COLO829 (cell line): ENCODE results near the gene DCPS.
"Not testable (repeated sequence)": the region's sequence is repeated elsewhere in the genome, so short reads cannot be mapped to it uniquely, and the experiment has no call there.

Experiments used
- DNase-seq: peaks from one replicate; pipeline ENCODE4 v3.0.0; 2012; ENCODE audit warnings: low spot score

The DCPS gene

DNA sequence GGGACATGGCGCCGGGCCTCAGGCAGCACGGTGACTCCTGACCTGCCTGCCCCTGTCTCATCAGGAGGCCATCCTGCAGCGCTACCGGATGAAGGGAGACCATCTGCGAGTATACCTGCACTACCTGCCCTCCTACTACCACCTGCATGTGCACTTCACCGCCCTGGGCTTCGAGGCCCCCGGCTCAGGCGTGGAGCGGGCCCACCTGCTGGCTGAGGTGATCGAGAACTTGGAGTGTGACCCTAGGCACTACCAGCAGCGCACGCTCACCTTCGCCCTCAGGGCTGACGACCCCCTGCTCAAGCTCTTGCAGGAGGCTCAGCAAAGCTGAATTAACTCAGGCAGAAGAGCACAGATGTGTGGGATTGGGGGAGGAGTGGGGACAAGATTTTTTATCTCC, 41.4 kb downstream of the DCPS start:
- no peak for DNase-seq

DNA sequence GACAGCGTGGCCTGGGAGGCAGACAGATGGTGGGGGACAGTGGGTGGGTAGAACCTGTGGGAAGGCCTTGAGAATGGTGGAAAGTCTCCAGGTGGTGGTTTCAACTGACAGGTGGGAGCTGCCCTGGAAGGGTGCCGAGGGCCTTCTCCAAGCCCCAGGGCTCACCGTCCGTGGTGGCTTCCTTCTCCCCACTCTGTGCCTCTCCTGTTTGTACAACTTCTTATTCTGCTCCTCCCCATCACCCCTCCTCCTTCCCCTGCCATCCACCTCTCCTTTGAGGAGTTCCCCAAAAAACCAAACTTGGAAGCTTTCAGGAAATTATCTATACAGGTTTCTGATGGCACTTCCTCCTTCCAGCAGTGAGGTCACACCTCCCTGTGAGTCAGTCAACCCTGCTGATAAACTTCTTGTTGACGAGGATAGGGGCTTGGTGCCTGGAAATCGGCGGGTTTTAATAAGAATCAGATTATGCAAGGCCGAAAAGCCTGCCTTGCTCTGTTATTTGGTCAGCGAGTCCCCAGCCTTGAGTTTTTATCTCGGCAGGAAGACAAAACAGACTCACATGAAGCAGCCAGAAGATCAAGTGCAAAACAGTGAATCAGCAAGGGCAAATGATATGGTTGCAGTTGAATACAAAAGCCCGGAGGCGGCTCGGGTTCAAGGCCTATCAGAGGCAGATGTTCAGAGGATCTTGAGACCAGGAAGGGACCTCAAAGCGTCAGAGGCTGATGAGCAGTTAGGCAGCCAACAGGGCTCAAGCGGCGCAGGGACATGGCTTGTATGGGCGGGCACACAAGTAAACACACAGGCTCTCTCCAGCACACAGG, 42.1 kb downstream of the DCPS start:
- DNase-seq, result no peak

DNA sequence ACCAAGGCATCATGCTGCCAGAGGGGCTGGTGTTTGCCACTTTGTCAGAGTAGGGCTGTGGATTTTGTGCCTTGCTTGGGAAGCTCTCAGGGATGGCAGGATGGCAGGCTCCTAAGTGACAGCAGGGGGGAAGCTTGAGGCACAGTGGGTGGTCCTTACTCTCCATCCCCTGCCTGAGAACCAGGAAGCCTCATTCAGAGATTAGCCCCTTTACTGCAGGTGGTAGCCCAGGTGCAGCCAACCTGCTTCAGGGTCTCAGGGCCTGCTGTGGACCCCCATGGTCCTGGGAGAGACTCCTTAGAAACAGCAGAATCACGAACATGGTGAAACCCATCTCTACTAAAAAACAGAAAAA, 42.7 kb downstream of the DCPS start:
- no peak for DNase-seq

DNA sequence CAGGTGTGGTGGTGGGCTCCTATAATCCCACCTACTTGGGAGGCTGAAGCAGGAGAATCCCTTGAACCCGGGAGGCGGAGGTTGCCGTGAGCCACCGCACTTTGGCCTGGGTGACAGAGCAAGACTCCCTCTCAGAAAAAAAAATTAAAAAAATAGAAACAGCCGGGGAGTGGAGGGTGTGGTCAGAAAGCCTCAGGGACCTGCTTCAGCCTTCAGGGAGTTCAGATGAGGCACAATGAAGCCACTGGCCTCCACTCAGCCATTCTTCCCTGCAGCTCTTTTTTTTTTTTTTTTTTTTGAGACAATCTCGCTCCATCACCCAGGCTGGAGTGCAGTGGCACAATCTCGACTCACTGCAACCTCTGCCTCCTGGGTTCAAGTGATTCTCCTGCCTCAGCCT, 43.1 kb downstream of the DCPS start:
- not testable (repeated sequence) for DNase-seq

DNA sequence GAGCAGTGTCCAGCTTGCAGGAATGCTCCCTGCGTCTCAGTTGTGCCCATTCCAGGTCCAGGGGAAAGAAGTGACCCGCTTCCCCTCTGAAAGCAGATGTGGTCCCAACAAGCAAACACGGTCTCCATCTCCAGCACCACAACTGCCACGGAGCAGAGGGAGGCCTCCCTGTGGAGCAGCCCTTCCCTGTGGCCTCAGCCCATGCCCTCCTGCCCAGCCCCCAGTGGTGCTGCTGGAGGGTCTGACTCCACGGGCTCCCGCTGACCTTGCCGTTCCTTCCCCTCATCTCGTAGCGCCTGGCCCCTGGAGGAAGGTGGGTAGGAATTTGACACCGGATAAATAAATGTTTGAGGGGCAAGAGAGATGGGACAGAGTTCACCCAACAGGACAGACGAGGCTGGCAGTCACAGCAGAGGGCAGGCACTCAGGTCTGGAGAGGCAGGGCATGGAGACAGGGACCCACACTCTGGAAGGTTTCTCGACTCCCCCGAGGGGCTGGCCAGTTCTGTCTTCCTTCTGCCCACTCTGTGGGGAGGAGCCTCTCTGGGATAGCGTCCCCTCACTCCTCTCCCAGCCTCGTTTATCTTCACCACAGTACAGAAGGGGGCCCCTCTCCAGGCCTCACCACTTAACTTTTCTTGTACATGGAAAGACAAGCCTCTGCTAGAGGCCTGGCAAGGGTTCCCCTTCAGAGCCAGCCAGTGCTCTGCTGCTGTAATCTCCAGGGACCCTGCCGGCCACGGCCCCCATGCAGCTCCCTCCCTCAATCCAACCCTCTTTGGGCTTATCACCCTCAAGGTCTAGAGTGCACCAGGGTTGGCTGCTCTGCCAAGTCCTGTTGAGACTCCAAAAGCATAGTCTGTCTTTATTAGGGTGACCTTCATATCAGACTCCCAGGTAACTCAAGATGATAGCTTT, 44.1 kb downstream of the DCPS start:
- DNase-seq, result no peak

DNA sequence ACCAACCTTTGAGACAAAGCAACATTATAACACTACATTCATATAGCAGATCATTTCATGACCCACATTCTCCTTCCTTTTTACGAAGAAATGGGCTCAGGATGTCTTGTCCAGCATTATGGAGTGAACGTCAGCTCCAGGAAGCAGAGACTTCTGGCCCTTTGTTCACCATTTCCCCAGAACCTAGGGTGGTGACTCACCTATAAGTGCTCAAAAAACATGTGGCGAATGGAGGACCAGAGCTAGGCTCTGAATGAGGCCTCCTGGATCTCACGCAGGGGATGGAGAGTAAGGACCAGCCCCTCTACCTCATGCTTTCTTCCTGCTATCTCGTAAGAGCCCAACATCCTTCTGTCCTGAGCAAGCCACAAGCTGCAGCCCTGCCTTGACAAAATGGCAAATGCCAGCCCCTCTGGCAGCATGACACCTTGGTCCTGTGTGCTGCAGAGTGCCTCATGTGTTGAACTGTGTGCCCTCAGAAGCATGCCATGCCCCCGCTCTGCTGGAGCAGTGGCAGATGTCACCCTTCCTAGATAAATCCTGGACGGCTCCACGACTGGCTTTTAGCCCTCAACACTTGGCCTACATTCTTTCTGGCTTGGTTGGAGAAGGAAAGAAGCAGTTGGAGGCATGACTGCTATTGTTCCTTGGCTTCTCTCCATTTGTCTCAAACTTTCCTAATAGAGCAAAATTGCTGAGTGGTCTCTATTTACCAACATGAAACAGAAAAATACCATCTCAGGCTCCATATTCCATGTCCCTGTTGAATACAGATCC, 45.1 kb downstream of the DCPS start:
- no peak for DNase-seq

DNA sequence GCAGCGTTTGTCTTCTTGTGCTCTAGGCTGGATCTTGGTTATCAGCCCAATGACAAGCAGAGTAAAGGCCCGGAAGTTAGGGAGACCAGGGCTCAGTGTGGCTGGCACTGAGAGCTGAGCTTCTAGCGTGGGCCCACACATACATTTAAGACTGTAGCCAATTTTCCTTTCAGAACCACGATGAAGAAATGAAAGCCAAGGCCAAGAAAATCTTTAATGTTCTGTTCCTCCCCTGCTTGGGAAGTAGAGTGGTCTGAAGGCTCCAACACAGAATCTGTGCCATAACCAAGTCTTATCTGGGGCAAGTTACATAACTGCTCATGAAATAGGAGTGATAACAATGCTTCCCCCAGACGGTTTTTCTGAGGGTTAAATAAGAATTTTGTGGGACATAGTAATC, 47.0 kb downstream of the DCPS start:
- DNase-seq, result no peak

DNA sequence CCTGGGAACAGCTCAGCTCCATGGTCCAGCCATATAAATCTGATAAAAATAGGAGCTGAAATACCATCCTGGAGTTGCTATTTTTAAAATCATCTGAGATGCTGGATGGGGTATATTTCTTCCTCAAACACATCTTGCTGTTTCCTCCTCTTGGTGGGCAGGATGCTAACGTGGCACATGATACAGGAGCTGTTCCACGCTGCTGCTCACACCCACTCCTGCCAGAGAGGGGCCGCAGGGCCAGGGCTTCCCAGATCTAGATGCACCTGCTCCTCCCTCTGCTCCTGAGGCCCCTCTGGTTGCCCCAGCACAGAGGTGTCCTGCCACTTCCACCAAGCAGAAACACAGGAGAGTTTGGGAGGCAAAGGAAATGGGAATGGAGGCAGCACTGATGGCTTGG, 48.3 kb downstream of the DCPS start:
- DNase-seq, result no peak

DNA sequence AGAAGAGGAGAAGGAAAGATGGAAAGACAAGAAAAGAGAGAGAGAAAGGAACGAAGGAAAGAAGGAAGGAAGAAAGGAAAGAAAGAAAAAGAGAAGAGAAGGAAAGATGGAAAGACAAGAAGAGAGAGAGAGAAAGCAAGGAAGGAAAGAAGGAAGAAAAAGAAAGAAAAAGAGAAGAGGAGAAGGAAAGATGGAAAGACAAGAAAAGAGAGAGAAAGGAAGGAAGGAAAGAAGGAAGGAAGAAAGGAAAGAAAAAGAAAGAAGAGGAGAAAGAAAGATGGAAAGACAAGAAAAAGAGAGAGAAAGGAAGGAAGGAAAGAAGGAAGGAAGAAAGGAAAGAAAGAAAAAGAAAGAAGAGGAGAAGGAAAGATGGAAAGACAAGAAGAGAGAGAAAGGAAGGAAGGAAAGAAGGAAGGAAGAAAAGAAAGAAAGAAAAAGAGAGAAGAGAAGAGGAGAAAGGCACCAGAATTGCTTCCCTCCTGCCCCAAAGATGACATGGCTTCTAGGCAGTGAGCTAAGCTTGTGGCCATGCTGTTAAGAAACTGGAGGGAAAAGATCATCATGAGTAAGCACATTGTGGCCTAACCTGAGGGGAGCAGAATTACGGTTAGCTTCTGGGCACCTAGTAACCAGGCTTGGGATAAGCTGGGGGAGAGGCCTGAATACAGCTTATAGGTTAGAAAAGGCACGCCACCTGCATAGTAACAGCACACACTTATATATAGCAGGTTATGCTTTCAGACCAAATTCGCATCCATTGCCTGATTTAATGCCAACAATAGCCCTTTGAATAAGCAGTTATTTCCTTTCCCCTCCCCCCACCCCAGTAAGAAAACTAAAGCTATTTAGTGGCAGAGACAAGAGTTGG, 49.3 kb downstream of the DCPS start:
- no peak for DNase-seq

DNA sequence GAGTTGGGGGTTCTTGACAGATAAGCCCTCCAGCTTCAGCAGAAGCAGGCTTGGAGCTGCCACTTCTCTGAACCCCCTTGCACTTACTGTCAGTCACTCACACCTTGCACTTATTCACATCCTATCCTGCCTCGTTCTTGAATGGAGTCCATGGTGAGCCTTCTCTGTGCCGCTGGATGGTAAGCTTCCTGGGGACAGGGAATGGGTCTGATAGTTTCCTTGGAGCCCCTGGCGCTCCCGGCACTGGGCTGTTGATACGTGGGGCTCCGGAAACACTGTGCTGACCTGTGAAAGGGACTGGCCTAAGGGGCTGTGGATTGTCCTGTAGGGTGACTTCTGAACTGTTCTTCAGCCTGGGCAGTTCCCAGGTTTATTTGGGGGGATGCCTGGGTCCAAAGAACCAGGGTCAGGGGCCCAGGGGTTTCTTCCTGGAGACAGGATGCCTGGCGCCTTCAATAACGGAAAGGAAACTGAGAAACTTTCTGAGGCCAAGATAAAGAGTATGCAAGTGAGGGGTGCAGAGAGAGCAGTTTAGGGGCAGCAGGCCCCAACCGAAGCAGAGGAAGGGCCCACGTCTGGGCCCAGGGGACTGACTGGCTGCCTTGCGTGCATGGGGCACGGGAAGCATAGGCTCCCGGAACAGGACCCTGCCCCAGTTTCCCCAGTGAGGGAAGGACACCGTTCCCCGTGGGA, 50.9 kb downstream of the DCPS start:
- no peak for DNase-seq

DNA sequence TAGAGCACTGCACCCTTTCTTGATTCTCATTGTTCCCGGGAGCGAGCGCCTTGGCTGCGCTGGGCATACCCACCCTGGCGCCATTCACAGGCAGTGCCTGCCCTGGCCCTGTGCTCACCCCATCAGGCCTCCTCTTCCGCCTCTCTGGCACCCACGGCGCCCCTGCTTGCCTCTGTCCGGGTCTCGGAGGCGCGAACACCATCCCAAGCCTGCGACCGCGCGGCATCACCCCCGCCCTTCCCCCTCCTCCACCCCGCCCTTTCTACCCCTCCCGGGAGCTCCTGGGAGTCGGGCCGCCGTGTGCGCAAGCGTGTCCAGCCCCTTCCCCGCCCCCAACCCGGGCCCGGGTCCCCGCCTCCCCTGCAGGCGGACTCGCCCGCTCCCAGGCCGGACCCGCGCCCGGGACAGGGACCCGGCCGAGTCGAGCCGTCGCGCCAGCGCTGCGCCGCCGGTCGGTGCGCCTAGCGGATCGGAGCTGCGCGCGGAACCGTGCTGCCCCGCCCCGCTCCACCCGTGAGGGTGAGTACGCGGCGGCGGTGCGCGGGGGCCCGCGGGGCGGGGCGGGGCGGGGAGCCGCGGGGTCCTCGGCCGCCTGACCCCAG, 51.6 kb downstream of the DCPS start, which contains the start of gene ST3GAL4:
Gene ST3GAL4, plus strand, starts transcription at position 363 of the 602 bp plus-strand sequence. CDS start 50,470 bp downstream, outside the sequence.
- DNase-seq, result peak; percentile 85

DNA sequence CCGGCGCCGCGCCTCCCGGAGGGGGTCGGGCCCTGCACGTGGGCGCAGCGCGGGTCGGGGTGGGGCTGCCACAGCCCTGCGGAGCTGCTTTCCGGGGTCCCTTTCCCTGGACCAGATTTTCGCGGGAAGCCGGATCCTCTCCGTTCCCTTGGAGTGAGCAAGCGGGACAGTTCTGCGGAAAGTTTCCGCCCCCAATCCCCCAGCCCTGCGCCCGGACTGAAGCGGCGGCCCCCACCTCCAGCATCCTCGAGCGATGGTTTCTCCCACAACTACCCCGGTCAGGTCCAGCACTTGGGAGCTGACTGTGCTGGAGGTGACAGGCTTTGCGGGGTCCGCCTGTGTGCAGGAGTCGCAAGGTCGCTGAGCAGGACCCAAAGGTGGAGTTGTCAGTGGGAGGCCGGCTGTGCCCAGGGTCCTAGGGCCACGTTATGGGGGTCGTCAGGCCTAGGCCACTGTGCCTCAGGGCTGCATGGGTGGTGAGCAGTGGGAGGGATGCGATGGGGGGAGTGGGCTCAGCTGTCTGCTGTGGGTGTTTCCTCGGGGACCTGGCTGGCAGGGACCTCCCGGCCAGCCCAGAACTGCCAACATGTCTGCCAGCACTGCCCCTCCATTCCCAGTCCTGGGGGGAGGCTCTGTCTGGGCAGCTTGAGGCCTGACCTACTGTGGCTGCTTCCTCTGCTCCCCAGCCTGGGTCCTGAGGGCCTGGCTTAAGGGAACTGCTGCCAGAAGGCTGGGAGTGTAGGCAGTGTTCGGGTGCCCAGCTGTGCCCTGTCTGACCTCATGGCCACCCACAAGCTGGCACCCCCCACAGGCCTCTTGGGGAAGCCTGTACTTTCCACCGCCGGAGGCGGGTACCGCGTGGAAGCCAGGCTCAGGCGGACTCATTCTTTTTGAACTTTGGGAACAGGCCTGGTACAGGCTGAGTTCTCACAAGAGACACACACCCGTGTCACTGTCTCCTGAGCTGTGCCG, 52.4 kb downstream of the DCPS start:
- no peak for DNase-seq

DNA sequence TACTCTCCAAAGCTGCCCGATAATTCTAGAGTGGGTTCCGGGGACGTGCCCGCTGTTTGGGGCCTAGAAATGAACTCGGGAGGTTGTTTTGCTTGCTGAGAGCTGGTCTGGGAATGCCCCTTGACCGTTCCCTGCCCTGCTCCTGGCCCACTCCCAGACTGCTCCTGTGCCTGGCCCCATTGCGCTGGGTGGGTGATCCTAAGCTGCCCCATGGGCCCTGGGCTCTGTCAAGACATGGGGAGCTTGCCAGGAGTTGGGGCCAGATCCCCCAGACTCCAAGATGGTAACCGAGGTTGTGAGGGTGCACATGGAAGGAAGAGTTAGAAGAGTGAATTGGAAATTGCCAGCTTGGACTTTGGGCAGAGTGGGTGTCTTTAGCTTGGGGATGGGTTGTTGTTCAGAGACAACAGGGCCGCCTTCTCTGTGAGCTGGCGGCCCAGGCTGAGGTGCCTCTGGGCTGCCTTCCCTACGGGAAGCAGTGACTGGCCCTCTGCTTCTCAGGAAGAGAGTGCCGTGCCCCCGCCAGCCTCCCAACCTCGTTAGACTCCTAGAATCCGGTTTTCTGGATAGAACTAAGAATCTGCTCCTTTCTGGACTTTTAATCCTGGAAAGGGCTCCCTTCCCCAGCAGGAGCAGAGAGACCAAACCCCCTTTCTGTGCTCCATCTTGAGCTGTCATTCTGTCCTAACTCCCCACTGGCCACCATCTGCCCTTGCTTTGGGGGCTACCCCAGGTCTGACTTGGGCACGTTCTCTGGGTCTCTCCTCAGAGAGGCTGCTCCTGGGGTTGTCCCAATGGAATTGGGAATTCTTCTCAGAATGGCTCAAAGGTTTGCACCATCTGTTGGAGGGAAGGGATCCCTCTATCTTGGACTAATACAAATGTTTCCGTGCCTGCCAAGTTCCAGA, 53.4 kb downstream of the DCPS start:
- no peak for DNase-seq

DNA sequence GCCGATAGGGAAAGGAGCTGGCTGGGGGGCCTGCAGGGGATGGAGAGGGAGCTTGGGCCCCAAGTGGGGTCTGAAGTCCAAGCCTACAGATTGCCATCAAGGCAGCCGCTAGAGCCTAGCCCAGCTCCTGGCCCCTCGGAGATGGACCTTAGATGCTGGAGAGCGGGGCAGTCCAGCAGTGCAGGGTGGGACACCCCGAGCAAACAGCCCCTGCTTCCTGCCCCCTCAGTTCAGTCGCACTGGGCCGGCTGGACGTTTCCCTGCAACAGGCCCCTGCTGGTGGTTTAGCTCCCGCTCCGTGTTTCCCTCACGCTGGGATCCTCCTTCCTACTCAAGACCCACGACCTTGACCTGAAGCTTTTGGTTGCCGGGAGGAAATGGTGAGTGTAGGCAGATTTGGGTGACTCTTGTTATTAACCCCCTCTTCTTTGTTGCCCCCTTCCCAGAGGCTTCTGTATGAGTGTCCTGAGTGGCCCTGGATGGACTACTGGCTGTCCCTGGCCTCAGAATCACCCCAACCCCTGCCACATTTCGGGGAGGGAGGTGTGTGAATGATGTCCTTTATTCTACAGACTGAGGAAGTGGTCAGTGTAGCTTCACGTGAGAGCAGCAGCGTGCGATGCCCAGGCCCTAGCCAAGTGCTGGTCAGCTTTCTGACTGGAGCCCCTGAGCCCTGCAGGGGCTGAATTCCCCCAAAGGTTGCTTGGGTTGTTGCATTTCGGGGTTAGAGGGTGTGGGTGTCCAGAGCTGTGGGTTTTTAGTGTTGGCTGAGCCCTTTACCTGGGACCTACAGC, 54.3 kb downstream of the DCPS start:
- peak; percentile 77 for DNase-seq

DNA sequence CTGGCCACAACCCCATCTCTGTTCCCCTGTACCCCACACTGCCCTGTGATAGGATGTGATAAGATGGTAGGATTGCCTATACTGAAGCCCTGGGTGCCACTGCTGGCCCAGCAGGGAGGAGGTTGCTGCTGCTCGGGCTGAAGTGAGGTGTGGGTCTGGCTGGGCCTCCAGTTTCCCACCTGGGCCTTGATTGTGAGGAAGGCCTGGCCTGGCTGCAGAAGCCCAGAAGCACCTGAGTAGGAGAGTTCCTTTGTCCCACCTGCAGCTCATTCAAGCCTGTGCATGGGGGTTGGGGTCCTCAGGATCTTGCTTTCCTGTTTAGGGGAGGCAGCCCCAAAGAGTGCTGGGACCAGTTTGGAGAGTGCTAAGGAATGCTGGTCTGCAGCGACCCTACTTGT, 54.9 kb downstream of the DCPS start:
- DNase-seq, result no peak

DNA sequence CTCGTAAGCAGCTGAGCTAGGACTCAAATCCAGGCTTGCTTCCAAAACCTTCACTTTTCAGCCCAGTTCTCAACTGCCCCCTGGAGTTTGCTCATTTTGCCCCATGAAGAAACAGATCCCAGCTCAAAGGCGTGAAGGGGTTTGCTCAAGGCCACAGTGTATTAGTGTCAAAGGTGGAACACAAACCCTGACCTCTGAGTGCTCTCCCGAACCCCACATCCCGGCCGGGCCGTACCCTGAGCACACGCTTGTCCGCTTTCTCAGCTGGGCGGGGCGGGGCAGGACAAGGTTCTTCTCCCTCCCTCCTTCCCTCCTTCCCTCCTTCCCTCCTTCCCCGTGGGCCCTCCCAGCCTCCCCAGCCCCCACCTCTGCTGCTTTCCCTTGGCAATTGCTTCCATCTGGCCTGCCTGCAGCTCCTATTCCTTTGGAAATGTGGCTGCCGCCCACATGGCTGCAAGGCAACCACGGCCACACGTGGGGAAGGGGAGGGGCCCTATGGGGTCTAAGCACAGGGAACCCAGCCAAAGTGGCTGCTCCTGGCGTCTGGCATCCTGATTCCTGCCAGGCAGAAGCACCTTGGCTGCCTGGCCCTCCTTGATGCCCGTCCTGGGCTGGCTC, 55.7 kb downstream of the DCPS start:
- DNase-seq, result peak; percentile 82

DNA sequence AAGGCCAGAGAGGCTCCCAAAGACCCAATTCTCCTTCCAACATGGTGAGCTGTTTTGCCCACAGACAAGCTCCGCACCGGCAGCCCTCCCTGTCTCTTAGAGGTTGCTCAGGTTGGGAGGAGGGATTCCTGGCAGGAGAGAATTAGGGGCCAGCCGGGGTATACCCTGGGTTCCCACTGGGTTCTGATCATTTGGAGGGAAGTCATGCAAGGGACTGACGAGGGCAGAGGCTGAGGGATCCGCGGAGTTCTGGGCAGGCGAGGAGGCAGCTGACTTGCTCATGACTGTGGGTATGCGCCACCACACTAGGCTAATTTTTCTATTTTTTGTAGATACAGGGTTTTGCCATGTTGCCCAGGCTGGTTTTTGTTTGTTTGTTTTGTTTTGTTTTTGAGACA, 56.2 kb downstream of the DCPS start:
- DNase-seq, result no peak
